HEK293T (cell line): ENCODE results near the gene CISTR.

Experiments
- CTCF ChIA-PET: fragments of 350-600 bp; formaldehyde crosslinking; extraction: SDS; loops from one replicate; lab custom pipeline; 2021; ENCODE audit warnings: antibody characterized with exemption, inconsistent platforms; lab: Yijun Ruan, JAX
- POLR2A ChIA-PET: fragments of 350-600 bp; formaldehyde crosslinking; extraction: SDS; loops from one replicate; lab custom pipeline; 2020; ENCODE audit warnings: antibody characterized with exemption, inconsistent platforms; lab: Yijun Ruan, JAX
- DNase-seq: peaks from one replicate; pipeline ENCODE4 v3.0.0; 2012; ENCODE audit warnings: mixed read lengths; ENCODE audit errors: extremely low spot score
- ARNT ChIP-seq: fragments of 450-650 bp; IDR thresholded peaks from 2 replicates; pipeline ENCODE4 v1.6.1; 2017; ENCODE audit warnings: mild to moderate bottlenecking
- BHLHE40 ChIP-seq: fragments of 450-650 bp; IDR thresholded peaks from 2 replicates; pipeline ENCODE4 v1.6.1; 2016; ENCODE audit warnings: mild to moderate bottlenecking, moderate library complexity, borderline replicate concordance
- CTBP1 ChIP-seq: fragments of 450-650 bp; IDR thresholded peaks from 2 replicates; pipeline ENCODE4 v1.6.1; 2016; ENCODE audit warnings: borderline replicate concordance
- ELF4 ChIP-seq: fragments of 450-650 bp; IDR thresholded peaks from 2 replicates; pipeline ENCODE4 v1.6.1; 2017; ENCODE audit warnings: antibody characterized with exemption
- FOXA1 ChIP-seq: fragments of 450-650 bp; IDR thresholded peaks from 2 replicates; pipeline ENCODE4 v1.6.1; 2016; ENCODE audit warnings: mild to moderate bottlenecking
- FOXK2 ChIP-seq: fragments of 450-650 bp; IDR thresholded peaks from 2 replicates; pipeline ENCODE4 v1.6.1; 2016; ENCODE audit warnings: mild to moderate bottlenecking
- FOXM1 ChIP-seq: fragments of 450-650 bp; IDR thresholded peaks from 2 replicates; pipeline ENCODE4 v1.6.1; 2017; ENCODE audit warnings: mild to moderate bottlenecking, borderline replicate concordance
- HDGF ChIP-seq: fragments of 450-650 bp; IDR thresholded peaks from 2 replicates; pipeline ENCODE4 v1.6.1; 2017; ENCODE audit warnings: antibody characterized with exemption, borderline replicate concordance
- L3MBTL2 ChIP-seq: fragments of 450-650 bp; conservative IDR thresholded peaks from 2 replicates; pipeline ENCODE4 v1.6.1; 2016; ENCODE audit warnings: mild to moderate bottlenecking
- LEF1 ChIP-seq: fragments of 450-650 bp; IDR thresholded peaks from 2 replicates; pipeline ENCODE4 v1.6.1; 2017; ENCODE audit warnings: mild to moderate bottlenecking, borderline replicate concordance
- NFRKB ChIP-seq: fragments of 450-650 bp; IDR thresholded peaks from 2 replicates; pipeline ENCODE4 v1.6.1; 2016; ENCODE audit warnings: mild to moderate bottlenecking, moderate library complexity
- SP1 ChIP-seq: fragments of 450-650 bp; IDR thresholded peaks from 2 replicates; pipeline ENCODE4 v1.6.1; 2017
- SUZ12 ChIP-seq: fragments of 450-650 bp; IDR thresholded peaks from 2 replicates; pipeline ENCODE4 v1.6.1; 2016; ENCODE audit warnings: mild to moderate bottlenecking
- TARDBP ChIP-seq: fragments of 450-650 bp; IDR thresholded peaks from 2 replicates; pipeline ENCODE4 v1.6.1; 2016
- ZNF384 ChIP-seq: fragments of 450-650 bp; IDR thresholded peaks from 2 replicates; pipeline ENCODE4 v1.6.1; 2016
- TF ChIP-seq, protein P1 (sequence below): fragments of 450-650 bp; IDR thresholded peaks from 2 replicates; pipeline ENCODE4 v1.6.1; 2016

Gene CISTR

DNA sequence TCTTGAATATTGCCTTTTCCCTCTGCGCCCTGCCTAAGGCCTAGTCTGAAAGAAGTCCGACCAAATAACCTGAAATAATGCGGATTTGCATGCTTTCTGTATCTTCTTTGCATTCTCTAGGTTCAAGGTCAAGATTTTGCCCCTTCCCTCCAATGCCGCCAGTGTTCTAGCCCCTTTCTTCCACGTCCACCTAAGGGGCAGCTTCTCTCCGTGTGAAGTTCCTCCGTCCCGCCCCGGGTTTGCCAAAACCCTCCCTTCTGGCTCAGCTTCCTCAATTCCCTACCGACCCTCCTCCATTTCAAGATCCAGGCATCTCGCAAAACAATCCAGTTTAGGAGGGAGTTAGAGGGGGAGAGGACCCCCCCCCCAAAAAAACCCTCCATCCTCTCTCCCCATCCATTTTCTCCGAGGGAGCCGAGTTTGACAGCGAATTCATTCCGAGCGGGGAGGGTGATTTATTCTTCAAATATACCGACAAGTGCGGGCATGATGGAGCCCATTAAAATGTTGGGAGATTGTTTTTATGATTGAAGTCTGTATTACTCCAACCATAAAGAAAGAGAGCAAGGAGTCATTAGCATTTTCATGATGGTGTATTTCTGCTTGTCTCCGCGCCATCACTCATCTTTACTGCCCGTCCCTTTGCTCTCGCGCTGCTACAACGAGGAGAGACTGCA lies 55.0 kb downstream of the CISTR start:
- ChIA-PET CTCF (interaction anchor here (0.7 to 2.6 kb wide), 2 partner anchors 8 to 50 kb away, joined by 3 to 13 read pairs; no protein-coding TSS in a partner anchor), POLR2A (interaction anchor here (1.2 to 14.6 kb wide), 2 partner anchors 19 to 50 kb away, joined by 4 to 129 read pairs; partner anchors contain the start of gene ATP5MC2)
- peak; percentile 28 for DNase-seq
- TF ChIP-seq ELF4 (no peak), LEF1 (no peak), L3MBTL2 (peak; percentile 37; the same call in 1 of the 2 replicates), ARNT (no peak), FOXK2 (no peak), SUZ12 (no peak), CTBP1 (0 out of 2 replicates have a peak, but pooled peaks have one; percentile 41), FOXA1 (no peak), FOXM1 (peak; percentile 21; the same call in 1 of the 2 replicates), ZNF384 (no peak), BHLHE40 (no peak), SP1 (no peak), TARDBP (no peak), HDGF (no peak), NFRKB (no peak)
- TF ChIP-seq, protein P1, sequence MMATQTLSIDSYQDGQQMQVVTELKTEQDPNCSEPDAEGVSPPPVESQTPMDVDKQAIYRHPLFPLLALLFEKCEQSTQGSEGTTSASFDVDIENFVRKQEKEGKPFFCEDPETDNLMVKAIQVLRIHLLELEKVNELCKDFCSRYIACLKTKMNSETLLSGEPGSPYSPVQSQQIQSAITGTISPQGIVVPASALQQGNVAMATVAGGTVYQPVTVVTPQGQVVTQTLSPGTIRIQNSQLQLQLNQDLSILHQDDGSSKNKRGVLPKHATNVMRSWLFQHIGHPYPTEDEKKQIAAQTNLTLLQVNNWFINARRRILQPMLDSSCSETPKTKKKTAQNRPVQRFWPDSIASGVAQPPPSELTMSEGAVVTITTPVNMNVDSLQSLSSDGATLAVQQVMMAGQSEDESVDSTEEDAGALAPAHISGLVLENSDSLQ, result peak; percentile 95
